Mammary epithelial cell (primary cell): ENCODE data around the gene SYNE2.

Experiments
- EZH2 ChIP-seq: IDR thresholded peaks from 2 replicates; pipeline ENCODE4 v1.6.1; 2012; ENCODE audit warnings: low read length, inconsistent platforms, borderline replicate concordance
- TF ChIP-seq, protein P1 (sequence below), 2 donors: IDR thresholded peaks in 1 of 2; conservative IDR thresholded peaks in 1 of 2; 2 replicates each; pipeline ENCODE4 v1.5.1; 2011 to 2012; ENCODE audit warnings: inconsistent platforms in 2 of 2, low read length in 2 of 2, mild to moderate bottlenecking in 2 of 2, control low read depth in 1 of 2, low read depth in 1 of 2; ENCODE audit not compliant: insufficient read depth in 1 of 2; ENCODE audit errors: extremely low read depth in 1 of 2

DNA sequence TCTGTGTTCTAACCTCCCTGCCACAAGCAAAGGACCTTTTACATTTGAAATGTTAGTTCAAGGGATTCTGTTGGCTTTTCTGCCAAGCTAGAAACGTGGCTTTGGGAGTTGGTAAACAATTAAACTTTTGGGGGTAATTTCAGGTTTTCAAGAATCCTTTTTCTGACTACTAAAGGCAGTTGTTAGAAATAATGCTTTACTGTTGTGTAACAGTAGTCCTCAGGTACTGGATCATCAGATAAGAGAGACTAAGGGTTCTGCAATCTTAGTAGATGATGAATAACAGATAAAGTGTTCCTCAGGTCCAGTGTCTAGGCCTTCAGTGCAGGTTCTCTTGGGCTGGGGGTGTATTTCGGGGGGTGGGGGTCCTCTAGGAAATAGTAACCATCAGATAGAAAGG lies 192.3 kb downstream of the SYNE2 start:
- TF ChIP-seq, protein P1, sequence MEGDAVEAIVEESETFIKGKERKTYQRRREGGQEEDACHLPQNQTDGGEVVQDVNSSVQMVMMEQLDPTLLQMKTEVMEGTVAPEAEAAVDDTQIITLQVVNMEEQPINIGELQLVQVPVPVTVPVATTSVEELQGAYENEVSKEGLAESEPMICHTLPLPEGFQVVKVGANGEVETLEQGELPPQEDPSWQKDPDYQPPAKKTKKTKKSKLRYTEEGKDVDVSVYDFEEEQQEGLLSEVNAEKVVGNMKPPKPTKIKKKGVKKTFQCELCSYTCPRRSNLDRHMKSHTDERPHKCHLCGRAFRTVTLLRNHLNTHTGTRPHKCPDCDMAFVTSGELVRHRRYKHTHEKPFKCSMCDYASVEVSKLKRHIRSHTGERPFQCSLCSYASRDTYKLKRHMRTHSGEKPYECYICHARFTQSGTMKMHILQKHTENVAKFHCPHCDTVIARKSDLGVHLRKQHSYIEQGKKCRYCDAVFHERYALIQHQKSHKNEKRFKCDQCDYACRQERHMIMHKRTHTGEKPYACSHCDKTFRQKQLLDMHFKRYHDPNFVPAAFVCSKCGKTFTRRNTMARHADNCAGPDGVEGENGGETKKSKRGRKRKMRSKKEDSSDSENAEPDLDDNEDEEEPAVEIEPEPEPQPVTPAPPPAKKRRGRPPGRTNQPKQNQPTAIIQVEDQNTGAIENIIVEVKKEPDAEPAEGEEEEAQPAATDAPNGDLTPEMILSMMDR (conservative IDR thresholded peaks at IDR 0.05 in 1 of 2, IDR thresholded peaks at IDR 0.05 in 1 of 2; ENCODE audit: extremely low read depth in 1 of 2, insufficient read depth in 1 of 2, low read depth in 1 of 2, low read length in 2 of 2), result no peak
- no peak for TF ChIP-seq EZH2
